Central memory CD8-positive, alpha-beta T cell (primary cell): ENCODE data around the gene PRTFDC1.

Experiments used
- ATAC-seq: fragments of 150-1000 bp; cut with Tn5 transposase; replicated peaks from 2 replicates; pipeline ENCODE4 v1.10.0; 2022; ENCODE audit warnings: mild to moderate bottlenecking, moderate FRiP score, moderate number of reproducible peaks; ENCODE audit not compliant: poor library complexity, severe bottlenecking; ENCODE audit errors: extremely low read depth
- DNase-seq, 2 donors: peaks; one replicate each; pipeline ENCODE4 v3.0.0; 2021; ENCODE audit warnings: low spot score in 2 of 2
- H3K27ac Mint-ChIP-seq: one replicate; pipeline ENCODE4 v1.8.0; 2022; ENCODE audit warnings: low read depth, mild to moderate bottlenecking, moderate library complexity, mixed read lengths
- H3K27me3 Mint-ChIP-seq: one replicate; pipeline ENCODE4 v1.8.0; 2022; ENCODE audit warnings: mixed read lengths
- H3K36me3 Mint-ChIP-seq: one replicate; pipeline ENCODE4 v1.8.0; 2022; ENCODE audit warnings: mild to moderate bottlenecking, moderate library complexity, mixed read lengths; ENCODE audit not compliant: insufficient read depth
- H3K4me1 Mint-ChIP-seq: one replicate; pipeline ENCODE4 v1.8.0; 2022; ENCODE audit warnings: mixed read lengths
- H3K4me3 Mint-ChIP-seq: one replicate; pipeline ENCODE4 v1.8.0; 2022; ENCODE audit warnings: mild to moderate bottlenecking, moderate library complexity, mixed read lengths
- H3K9me3 Mint-ChIP-seq: one replicate; pipeline ENCODE4 v1.8.0; 2022; ENCODE audit warnings: mixed read lengths

The PRTFDC1 gene

GRCh38 chr10:24904824-24905223 lies 47.6 kb downstream of the PRTFDC1 start:
- H3K4me3 Mint-ChIP-seq, result no peak overlapping the region
- DNase-seq, result no peak
- H3K27me3 Mint-ChIP-seq, result no peaks in the 10 kb centered on the region
- no peak overlapping the region for H3K27ac Mint-ChIP-seq
- H3K36me3 Mint-ChIP-seq, result peaks cover 1% of the 10 kb centered on the region
- ATAC-seq, result no peak
- H3K4me1 Mint-ChIP-seq, result peaks cover 26% of the 10 kb centered on the region
- H3K9me3 Mint-ChIP-seq, result no peaks in the 10 kb centered on the region

GRCh38 chr10:24902400-24902728 lies 50.0 kb downstream of the PRTFDC1 start:
- H3K27me3 Mint-ChIP-seq, result no peaks in the 10 kb centered on the region
- no peak for ATAC-seq
- H3K36me3 Mint-ChIP-seq, result no peaks in the 10 kb centered on the region
- no peak for DNase-seq
- no peak overlapping the region for H3K27ac Mint-ChIP-seq
- H3K4me1 Mint-ChIP-seq, result peaks cover 37% of the 10 kb centered on the region
- no peaks in the 10 kb centered on the region for H3K9me3 Mint-ChIP-seq
- peak overlapping the region; percentile 54 for H3K4me3 Mint-ChIP-seq

- peaks cover 42% of the 10 kb centered on the region for H3K4me1 Mint-ChIP-seq
- H3K27ac Mint-ChIP-seq, result no peak overlapping the region
- ATAC-seq (no peak), DNase-seq (no peak)
- H3K9me3 Mint-ChIP-seq, result no peaks in the 10 kb centered on the region
- H3K4me3 Mint-ChIP-seq, result peak overlapping the region; percentile 54
- H3K36me3 Mint-ChIP-seq, result peaks cover 1% of the 10 kb centered on the region
- H3K27me3 Mint-ChIP-seq, result no peaks in the 10 kb centered on the region
These were observed 50.6 kb downstream of the PRTFDC1 start for GRCh38 chr10:24901686-24902399.

GRCh38 chr10:24900888-24901685 lies 51.3 kb downstream of the PRTFDC1 start:
- H3K4me1 Mint-ChIP-seq, result peaks cover 39% of the 10 kb centered on the region
- H3K27me3 Mint-ChIP-seq, result no peaks in the 10 kb centered on the region
- H3K9me3 Mint-ChIP-seq, result no peaks in the 10 kb centered on the region
- peak overlapping the region; percentile 29 for H3K4me3 Mint-ChIP-seq
- DNase-seq, result no peak
- peak; percentile 36 for ATAC-seq
- H3K36me3 Mint-ChIP-seq, result peaks cover 1% of the 10 kb centered on the region
- peak overlapping the region; percentile 30 for H3K27ac Mint-ChIP-seq

- peaks cover 44% of the 10 kb centered on the region for H3K4me1 Mint-ChIP-seq
These were observed 52.8 kb downstream of the PRTFDC1 start for GRCh38 chr10:24899571-24899970.

GRCh38 chr10:24898501-24898900 lies 53.9 kb downstream of the PRTFDC1 start:
- H3K27me3 Mint-ChIP-seq, result no peaks in the 10 kb centered on the region
- H3K4me3 Mint-ChIP-seq, result no peak overlapping the region
- H3K27ac Mint-ChIP-seq, result no peak overlapping the region
- DNase-seq, result no peak
- no peak for ATAC-seq
- H3K36me3 Mint-ChIP-seq, result peaks cover 3% of the 10 kb centered on the region
- H3K9me3 Mint-ChIP-seq, result no peaks in the 10 kb centered on the region
- peaks cover 53% of the 10 kb centered on the region for H3K4me1 Mint-ChIP-seq

More at GRCh38 chr10:24899571-24899970, 52.8 kb downstream of the PRTFDC1 start:
- Mint-ChIP-seq H3K27ac (no peak overlapping the region), H3K9me3 (no peaks in the 10 kb centered on the region), H3K27me3 (no peaks in the 10 kb centered on the region), H3K4me3 (no peak overlapping the region), H3K36me3 (peaks cover 1% of the 10 kb centered on the region)
- ATAC-seq (no peak), DNase-seq (no peak)

- peaks cover 53% of the 10 kb centered on the region for H3K4me1 Mint-ChIP-seq
- no peak for ATAC-seq
- no peak overlapping the region for H3K4me3 Mint-ChIP-seq
These were observed 55.0 kb downstream of the PRTFDC1 start for GRCh38 chr10:24897326-24897926.

GRCh38 chr10:24894728-24895127 lies 57.7 kb downstream of the PRTFDC1 start:
- Mint-ChIP-seq H3K4me3 (peak overlapping the region; percentile 72), H3K9me3 (no peaks in the 10 kb centered on the region), H3K36me3 (peaks cover 3% of the 10 kb centered on the region), H3K27ac (peak overlapping the region; percentile 92), H3K27me3 (no peaks in the 10 kb centered on the region), H3K4me1 (peaks cover 48% of the 10 kb centered on the region)
- DNase-seq, result peak in 1 of 2 donors; percentile 29
- peak; percentile 87 for ATAC-seq

More at GRCh38 chr10:24897326-24897926, 55.0 kb downstream of the PRTFDC1 start:
- Mint-ChIP-seq H3K27me3 (no peaks in the 10 kb centered on the region), H3K27ac (peak overlapping the region; percentile 60), H3K36me3 (peaks cover 3% of the 10 kb centered on the region), H3K9me3 (no peaks in the 10 kb centered on the region)
- DNase-seq, result no peak

GRCh38 chr10:24894309-24894708 lies 58.1 kb downstream of the PRTFDC1 start:
- Mint-ChIP-seq H3K27me3 (no peaks in the 10 kb centered on the region), H3K36me3 (peaks cover 4% of the 10 kb centered on the region), H3K27ac (peak overlapping the region; percentile 92), H3K9me3 (no peaks in the 10 kb centered on the region), H3K4me1 (peaks cover 52% of the 10 kb centered on the region), H3K4me3 (peak overlapping the region; percentile 72)
- ATAC-seq (peak; percentile 47), DNase-seq (no peak)

GRCh38 chr10:24893127-24893526 lies 59.3 kb downstream of the PRTFDC1 start:
- Mint-ChIP-seq H3K9me3 (no peaks in the 10 kb centered on the region), H3K4me1 (peaks cover 58% of the 10 kb centered on the region), H3K4me3 (no peak overlapping the region), H3K36me3 (peaks cover 6% of the 10 kb centered on the region), H3K27ac (peak overlapping the region; percentile 92), H3K27me3 (no peaks in the 10 kb centered on the region)
- ATAC-seq (no peak), DNase-seq (no peak)

- Mint-ChIP-seq H3K36me3 (peaks cover 11% of the 10 kb centered on the region), H3K4me3 (no peak overlapping the region), H3K27ac (peak overlapping the region; percentile 45), H3K4me1 (peaks cover 55% of the 10 kb centered on the region), H3K27me3 (no peaks in the 10 kb centered on the region), H3K9me3 (no peaks in the 10 kb centered on the region)
- no peak for DNase-seq
- ATAC-seq, result no peak
These were observed 60.6 kb downstream of the PRTFDC1 start for GRCh38 chr10:24891823-24892222.

GRCh38 chr10:24889639-24890038 lies 62.8 kb downstream of the PRTFDC1 start:
- Mint-ChIP-seq H3K27me3 (no peaks in the 10 kb centered on the region), H3K9me3 (no peaks in the 10 kb centered on the region), H3K4me3 (peak overlapping the region; percentile 40), H3K27ac (peak overlapping the region; percentile 23), H3K36me3 (peaks cover 11% of the 10 kb centered on the region), H3K4me1 (peaks cover 54% of the 10 kb centered on the region)
- ATAC-seq, result no peak
- no peak for DNase-seq
